Measurements from ENCODE around the gene PSMB7. TPM values are rescaled to one million over a fixed set of nuclear protein-coding genes. Genes with fewer than 3 reads are reported as not detected.

Gene PSMB7
- total RNA-seq, 3 donors from 2014 or later (not counting 1 experiment from before 2014, with no cell fraction given) = 75.6 to 75.9 (median 75.8) TPM

DNA sequence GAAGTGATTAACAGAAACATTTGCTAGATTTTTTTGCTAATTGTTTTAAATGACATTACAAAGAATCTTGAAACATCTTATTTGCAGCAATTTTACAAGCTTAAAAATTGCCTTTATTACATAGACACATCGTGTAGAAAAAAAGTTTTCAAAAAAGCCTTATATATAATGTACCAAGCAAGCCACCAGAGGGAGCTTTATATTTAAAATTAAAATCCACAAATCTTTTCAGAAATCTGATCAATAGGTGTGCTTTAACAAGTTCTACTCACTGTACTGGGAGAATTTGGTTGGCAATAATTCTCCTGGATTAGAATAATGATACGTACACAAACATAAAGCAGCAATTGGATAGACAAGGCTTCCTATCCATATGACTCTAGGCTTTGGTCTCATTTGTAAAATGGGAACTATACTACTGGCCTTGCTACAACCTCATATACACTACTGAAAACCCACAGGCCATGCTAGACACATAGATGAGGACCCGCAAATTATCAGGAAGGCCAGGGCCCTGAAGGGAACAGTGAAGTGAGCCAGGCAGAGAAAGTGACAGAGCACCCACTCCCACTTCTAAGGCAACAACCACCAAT is 4.8 kb downstream of the PSMB7 start:
- peaks cover 17 to 31% of the 10 kb centered on the region in 2 donors for H3K4me1 Mint-ChIP-seq
- DNase-seq (no peak), ATAC-seq (no peak)
- TF ChIP-seq, protein P1, sequence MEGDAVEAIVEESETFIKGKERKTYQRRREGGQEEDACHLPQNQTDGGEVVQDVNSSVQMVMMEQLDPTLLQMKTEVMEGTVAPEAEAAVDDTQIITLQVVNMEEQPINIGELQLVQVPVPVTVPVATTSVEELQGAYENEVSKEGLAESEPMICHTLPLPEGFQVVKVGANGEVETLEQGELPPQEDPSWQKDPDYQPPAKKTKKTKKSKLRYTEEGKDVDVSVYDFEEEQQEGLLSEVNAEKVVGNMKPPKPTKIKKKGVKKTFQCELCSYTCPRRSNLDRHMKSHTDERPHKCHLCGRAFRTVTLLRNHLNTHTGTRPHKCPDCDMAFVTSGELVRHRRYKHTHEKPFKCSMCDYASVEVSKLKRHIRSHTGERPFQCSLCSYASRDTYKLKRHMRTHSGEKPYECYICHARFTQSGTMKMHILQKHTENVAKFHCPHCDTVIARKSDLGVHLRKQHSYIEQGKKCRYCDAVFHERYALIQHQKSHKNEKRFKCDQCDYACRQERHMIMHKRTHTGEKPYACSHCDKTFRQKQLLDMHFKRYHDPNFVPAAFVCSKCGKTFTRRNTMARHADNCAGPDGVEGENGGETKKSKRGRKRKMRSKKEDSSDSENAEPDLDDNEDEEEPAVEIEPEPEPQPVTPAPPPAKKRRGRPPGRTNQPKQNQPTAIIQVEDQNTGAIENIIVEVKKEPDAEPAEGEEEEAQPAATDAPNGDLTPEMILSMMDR (IDR thresholded peaks at IDR 0.05) = peak; percentile 22
- Histone ChIP-seq H3K9me3 (ENCODE audit: control insufficient read depth, insufficient read depth, low read length) (no peaks in the 10 kb centered on the region), H3K4me3 (ENCODE audit: low read length) (no peak overlapping the region), H3K27me3 (ENCODE audit: control insufficient read depth, insufficient read depth, low read length) (no peaks in the 10 kb centered on the region), H3K27ac (ENCODE audit: low read length) (no peak overlapping the region), H3K4me1 (ENCODE audit: control insufficient read depth, insufficient read depth, low read length) (peaks cover 9% of the 10 kb centered on the region), H3K36me3 (ENCODE audit: control insufficient read depth, insufficient read depth, low read length) (peaks cover 74% of the 10 kb centered on the region)
- intact Hi-C loops (cut with micrococcal nuclease) = no loop called here
- 100% methylated on average over 2 of the region's 3 CpGs for WGBS (ENCODE audit: insufficient coverage)
- H3K36me3 Mint-ChIP-seq = peaks cover 21% of the 10 kb centered on the region
- peaks cover 0 to under 1% of the 10 kb centered on the region in 2 donors for H3K9me3 Mint-ChIP-seq
- no peak overlapping the region for H3K4me3 Mint-ChIP-seq
- H3K27ac Mint-ChIP-seq = no peak overlapping the region
- H3K27me3 Mint-ChIP-seq (ENCODE audit: low read depth in 2 of 2) = no peaks in the 10 kb centered on the region

DNA sequence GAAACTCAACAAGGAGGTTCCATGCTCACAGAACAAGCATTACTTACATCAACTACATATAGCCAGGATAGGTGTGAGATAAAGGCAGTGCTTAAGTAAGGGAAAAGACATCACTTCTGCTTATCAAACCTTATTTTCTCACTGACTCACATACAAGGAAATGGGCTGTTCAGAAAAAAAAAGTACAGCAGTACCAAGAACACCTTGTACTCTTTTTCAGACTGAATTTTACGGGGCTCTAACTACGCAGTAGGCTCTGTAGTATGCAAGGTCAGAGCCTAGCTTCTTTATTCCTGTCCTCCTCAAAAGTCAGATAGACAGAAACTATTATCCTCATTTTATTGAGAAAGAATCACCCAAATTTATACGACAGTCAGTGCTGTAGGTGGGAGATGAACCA is 5.8 kb downstream of the PSMB7 start:
- no peaks in the 10 kb centered on the region for H3K27me3 Mint-ChIP-seq (ENCODE audit: low read depth in 2 of 2)
- Histone ChIP-seq H3K9me3 (ENCODE audit: control insufficient read depth, insufficient read depth, low read length) (no peaks in the 10 kb centered on the region), H3K4me3 (ENCODE audit: low read length) (no peak overlapping the region), H3K27me3 (ENCODE audit: control insufficient read depth, insufficient read depth, low read length) (no peaks in the 10 kb centered on the region), H3K4me1 (ENCODE audit: control insufficient read depth, insufficient read depth, low read length) (peaks cover under 1% of the 10 kb centered on the region), H3K36me3 (ENCODE audit: control insufficient read depth, insufficient read depth, low read length) (peaks cover 83% of the 10 kb centered on the region), H3K27ac (ENCODE audit: low read length) (no peak overlapping the region)
- ATAC-seq (no peak), DNase-seq (no peak)
- peaks cover 21% of the 10 kb centered on the region for H3K36me3 Mint-ChIP-seq
- intact Hi-C loops (cut with micrococcal nuclease) = no loop called here
- no peak overlapping the region for H3K27ac Mint-ChIP-seq
- H3K4me1 Mint-ChIP-seq = peaks cover 7 to 21% of the 10 kb centered on the region in 2 donors
- no peak overlapping the region for H3K4me3 Mint-ChIP-seq
- TF ChIP-seq, protein P1 (IDR thresholded peaks at IDR 0.05) = no peak
- no peaks in the 10 kb centered on the region for H3K9me3 Mint-ChIP-seq
- 100% methylated on average over 2 of the region's 3 CpGs for WGBS (ENCODE audit: insufficient coverage)

DNA sequence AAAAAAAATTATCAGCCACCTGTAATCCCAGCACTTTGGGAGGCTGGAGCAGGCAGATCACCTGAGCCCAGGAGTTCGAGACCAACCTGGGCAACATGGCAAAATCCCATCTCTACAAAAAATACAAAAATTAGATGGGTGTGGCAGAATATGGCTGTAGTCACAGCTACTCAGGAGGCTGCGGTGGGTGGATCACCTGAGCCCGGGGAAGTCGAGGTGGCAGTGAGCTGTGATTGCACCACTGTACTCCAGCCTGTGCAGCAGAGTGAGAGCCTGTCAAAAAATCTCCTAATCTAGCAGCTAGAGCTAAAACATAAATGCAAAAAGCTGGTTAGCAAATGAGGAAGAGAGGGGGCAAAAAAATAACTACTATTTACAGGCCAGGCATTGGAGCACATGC is 12.0 kb downstream of the PSMB7 start:
- Histone ChIP-seq H3K4me1 (ENCODE audit: control insufficient read depth, insufficient read depth, low read length) (no peaks in the 10 kb centered on the region), H3K9me3 (ENCODE audit: control insufficient read depth, insufficient read depth, low read length) (no peaks in the 10 kb centered on the region), H3K4me3 (ENCODE audit: low read length) (no peak overlapping the region), H3K27ac (ENCODE audit: low read length) (no peak overlapping the region), H3K27me3 (ENCODE audit: control insufficient read depth, insufficient read depth, low read length) (no peaks in the 10 kb centered on the region), H3K36me3 (ENCODE audit: control insufficient read depth, insufficient read depth, low read length) (peaks cover 74% of the 10 kb centered on the region)
- Mint-ChIP-seq H3K27ac (no peak overlapping the region), H3K9me3 (no peaks in the 10 kb centered on the region), H3K4me3 (no peak overlapping the region), H3K27me3 (ENCODE audit: low read depth in 2 of 2) (no peaks in the 10 kb centered on the region), H3K36me3 (no peaks in the 10 kb centered on the region), H3K4me1 (peaks cover 19 to 26% of the 10 kb centered on the region in 2 donors)
- DNase-seq (no peak), ATAC-seq (no peak)
- TF ChIP-seq, protein P1 (IDR thresholded peaks at IDR 0.05) = no peak
- intact Hi-C loops (cut with micrococcal nuclease) = no loop called here
- WGBS (ENCODE audit: insufficient coverage) = 96% methylated on average over 4 of the region's 4 CpGs

Measured in natural killer cell (primary cell).